Endometrial microvascular endothelial cells (primary cell): ENCODE results near the gene RNU1-2. TPM values are rescaled to one million over a fixed set of nuclear protein-coding genes. Genes with fewer than 3 reads are reported as not detected.
"Not testable (repeated sequence)": the region's sequence is repeated elsewhere in the genome, so short reads cannot be mapped to it uniquely, and the experiment has no call there.

Source experiments
- in situ Hi-C: cut with HindIII; loops from 2 replicates; pipeline ENCODE4 v1.10.0; 2017; ENCODE audit warnings: low sequenced_read_pairs, low pct_unique_long_range_greater_than_20kb; ENCODE audit errors: inconsistent ontology term
- total RNA-seq: library from RNA; depleted of rRNA; stranded (reverse); fragments of >200 nt; gene quantifications from one replicate; pipeline ENCODE4 v1.2.3, GENCODE V29; 2015; ENCODE audit errors: inconsistent ontology term

RNU1-2 gene
- total RNA-seq, 1 donor from 2014 or later, result not detected

DNA sequence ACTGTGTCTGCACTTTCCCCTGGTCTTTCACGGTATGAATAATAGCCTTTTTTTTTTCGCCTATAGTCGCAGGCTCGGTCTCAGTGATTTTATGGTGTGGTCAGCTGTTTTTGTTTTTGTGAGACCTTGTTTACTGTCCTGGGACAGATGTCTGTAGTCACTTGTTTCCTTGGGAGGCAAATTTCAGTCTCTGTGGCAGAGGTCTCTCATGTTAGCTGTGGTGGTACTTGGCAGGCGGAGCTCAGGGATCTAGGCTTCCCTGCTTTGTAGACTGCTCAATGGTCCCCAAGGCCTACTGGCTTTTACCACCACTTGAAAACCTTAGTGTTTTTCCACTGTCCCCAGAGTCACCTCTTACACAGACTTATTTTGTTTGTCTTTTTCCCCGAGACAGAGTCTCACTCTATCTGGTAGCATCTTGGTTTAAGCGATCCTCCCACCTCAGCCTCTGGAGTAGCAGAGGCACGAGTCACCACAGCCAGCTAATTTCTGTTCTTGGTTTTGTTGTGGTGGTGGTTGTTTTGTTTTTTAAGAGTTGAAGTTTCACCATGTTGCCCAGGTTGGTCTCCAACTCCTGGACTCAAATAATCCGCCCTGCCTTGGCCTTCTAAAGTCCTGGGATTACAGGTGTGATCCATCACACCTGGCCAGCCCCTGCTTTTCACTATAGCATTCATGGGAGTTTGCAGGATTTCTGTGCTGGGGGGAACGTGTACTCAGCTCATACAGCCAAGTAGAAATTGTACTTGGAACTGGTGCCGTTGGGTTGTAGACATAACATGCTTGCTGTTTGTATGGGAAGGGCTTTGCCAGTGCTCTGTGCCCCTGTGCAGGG lies 10.3 kb downstream of the RNU1-2 start:
- in situ Hi-C loops, result no loop called here

DNA sequence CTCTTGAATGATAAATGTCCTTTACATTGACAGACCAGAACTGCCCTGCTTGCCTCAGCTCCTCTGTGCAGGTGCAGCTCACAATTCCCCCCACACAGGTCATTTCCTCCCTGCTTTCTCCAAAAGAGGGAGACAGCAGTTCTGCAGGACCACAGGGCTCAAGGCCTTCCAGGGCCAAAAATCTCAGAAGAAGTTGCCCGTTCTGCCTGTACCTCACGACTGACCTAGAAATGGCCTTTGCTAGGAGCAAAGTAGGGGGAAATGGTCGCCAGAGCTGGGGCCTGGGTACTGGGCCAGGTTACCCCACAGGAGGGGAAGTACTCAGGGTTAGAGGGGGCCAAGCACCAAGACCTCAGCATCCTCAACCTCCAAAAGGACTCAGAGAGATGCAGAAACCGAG lies 11.1 kb downstream of the RNU1-2 start:
- in situ Hi-C loops, result no loop called here

DNA sequence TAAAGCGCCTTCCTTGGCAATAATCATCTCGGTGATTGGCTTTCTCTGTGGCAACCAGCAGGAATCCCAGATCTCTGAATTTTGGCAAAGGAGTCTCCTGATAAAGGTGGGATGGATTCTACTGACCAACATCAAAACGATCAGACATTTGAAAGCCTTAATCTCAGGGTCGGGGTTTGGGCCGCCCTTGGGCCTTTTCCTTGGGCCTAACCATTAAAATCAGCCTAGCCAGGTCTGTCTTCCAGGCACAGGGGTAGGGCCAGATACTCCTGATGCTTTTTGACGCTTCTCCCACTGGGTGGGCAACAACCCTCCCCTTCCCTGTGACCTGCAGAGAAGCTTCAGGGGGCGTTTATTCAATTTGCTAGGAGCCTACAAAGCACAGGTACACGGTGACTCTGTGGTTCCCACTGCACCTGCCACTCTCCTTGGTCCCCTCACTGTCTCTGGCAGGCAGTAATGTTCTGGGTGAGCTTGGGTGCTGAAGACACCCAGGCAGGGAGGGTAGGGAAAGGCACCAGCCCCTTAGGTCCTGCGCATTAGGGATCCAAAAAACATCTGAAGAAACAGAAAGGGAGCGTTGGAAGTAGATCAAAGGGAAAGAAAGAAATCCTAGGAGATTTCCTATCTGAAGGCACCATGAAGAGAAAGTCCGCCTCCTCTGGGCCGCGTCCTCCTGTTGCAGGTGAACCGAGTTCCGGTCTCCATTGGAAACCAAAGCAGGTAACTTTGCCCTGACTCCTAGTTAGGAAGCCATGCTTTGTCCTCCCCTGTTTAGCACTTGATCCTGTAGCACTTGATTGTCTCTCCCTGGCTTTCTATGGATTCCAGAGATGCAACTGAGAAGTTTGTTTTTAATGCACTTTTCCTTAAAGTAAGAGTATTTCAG lies 12.3 kb downstream of the RNU1-2 start:
- in situ Hi-C loops, result no loop called here

DNA sequence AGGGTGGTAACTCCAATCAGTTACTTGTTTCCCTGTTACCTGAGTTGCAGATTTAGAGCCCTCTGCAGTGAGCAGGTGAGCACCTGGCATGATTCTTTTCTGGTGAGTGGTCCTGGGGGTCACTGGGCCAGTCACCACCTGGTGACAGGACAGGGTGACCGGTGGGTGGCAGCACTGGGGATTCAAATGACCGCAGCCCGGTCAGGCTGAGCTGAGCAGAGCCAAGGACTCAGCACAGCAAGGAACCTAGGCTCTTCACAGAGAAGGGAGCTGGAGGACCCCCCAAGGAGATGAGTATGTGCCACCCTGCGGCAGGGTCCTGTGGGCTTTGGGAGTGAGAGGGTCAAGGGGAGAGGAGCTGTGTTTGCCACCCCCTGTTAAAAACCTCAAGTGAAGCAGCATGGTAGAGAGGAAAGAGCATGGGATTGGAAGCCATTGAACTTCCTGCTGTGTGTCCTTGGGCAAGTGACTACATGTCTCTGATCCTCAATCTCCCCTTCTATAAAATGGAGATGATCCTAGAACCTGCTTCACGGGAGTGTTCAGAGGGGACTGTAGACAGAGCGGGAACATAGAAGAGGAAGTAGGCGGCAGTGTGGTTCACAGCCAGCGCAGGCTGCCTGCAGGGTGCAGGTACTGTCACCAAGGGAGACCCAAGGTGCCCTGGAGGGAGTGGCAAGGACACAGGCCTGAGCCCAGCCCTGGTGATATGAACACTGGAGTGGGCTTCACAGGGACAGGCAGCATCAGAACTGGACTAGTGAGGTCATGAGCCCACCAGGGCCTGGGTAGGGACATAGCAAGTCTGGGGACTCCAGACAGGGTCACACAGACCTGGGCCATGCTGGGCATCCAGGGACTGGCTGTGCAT lies 16.3 kb downstream of the RNU1-2 start:
- in situ Hi-C loops, result not testable (repeated sequence)

DNA sequence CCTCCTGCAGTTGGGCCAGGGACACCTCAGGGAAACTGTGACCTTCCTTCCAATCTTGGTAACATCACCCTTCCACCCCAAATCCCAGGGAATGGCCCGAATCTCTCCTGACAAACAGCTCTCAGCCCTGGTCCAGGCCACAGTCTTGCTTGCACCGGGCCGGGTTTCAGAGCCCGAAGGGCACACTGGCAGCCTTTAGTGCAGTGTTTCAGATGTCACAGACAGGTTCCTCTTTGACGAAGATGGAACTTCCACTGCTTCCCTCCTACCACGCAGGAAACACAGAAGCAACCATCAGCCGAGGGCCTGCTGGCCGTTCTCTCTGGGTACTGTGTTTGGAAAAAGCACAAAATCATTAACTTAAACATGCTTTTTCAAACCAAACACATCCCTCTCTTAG lies 17.0 kb downstream of the RNU1-2 start:
- in situ Hi-C loops, result not testable (repeated sequence)

DNA sequence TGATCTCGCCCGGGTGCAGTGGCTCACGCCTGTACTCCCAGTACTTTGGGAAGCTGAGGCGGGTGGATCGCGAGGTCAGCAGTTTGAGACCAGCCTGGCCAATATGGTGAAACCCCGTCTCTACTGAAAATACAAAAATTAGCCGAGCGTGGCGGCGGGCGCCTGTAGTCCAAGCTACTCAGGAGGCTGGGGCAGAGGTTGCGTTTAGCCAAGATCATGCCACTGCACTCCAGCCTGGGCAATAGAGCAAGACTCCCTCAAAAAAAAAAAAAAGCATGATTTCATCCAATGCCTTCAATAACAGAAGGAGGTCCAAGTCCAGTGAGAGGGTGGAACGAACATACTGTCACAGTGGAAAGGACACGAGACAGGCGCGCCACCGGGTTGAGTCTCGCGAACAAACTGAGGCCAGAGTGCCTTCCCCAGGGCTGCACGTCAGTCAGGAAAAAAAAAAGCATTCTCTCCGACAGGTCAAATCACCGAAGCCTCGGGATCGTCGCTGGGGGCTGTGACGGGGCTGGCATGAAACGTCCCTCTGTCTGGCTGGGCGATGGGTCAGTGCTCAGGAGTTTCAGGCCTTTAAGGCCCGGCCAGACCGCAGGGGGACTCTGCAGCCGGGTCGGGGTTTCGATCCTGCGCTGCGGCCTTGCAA lies 17.5 kb downstream of the RNU1-2 start:
- in situ Hi-C loops, result no loop called here

DNA sequence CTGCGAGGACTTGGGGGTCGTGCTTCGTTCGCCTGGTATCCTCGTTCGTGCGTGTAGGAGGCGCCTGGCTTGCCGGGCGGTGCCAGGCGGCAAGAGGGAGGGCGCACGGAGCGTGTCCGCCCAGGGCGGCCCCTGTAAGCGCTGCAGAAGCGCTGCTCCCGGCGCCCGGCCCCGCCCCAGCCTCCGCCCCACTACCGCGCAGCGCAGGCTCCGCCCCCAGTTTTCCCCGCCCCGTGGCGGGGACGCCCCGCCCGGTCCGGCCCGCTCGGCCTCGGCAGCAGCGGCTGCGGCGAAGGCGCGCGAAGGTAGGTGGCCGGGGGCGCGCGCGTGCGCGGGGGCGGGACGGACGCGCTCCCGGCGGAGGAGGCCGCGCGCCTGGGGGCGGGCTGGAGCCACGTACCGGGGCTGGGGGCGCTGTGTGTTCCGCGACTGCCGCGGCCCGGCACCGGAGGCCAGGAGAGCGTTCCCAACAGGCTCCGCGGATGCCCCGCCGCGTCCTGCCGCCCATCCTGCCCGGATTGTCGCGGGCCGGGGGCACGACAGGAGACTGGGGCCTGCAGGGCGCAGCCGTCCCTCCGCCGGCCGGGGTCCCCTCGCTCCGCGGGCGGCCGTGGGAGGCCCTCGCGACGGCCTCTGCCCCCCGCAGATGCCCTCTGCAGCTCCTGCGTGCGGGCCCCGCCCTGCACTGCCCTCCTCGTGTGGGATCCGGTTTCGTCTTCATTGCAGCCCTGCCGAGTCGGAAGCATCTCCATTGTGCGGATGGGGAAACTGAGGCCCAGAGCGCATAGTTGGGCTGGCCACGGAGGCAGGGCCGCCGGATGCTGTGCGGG lies 18.3 kb downstream of the RNU1-2 start:
- in situ Hi-C loops, result no loop called here

DNA sequence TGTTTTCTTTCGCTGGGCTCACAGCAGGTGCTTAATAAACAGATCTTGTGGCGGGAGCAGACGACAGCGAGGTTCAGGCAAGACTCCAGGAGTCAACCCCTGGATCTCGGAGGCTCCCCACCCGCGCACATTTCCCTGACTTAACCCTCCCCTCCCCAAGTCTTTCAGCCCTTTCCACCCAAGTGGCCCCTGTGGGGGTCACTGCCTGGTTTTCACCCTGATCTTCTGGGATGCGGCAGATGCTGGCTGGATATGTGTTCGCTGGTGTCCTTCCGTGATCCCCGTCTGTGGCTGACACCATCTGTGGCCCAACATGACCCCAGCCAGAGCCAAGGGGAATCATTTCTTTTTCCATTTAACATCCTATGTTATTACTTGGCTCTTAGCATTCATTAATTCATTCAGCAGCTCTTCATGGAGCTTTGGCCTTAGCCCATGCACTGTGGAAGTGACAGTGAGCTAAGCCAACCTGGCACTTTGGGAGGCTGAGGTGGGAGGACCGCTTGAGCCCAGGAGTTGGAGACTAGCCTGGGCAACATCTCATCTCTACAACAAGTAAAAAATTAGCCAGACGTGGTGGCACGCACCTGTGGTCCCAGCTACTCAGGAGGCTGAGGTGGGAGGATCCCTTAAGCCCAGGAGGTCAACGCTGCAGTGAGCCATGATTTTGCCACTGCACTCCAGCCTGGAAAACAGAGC lies 19.3 kb downstream of the RNU1-2 start:
- in situ Hi-C loops, result not testable (repeated sequence)

DNA sequence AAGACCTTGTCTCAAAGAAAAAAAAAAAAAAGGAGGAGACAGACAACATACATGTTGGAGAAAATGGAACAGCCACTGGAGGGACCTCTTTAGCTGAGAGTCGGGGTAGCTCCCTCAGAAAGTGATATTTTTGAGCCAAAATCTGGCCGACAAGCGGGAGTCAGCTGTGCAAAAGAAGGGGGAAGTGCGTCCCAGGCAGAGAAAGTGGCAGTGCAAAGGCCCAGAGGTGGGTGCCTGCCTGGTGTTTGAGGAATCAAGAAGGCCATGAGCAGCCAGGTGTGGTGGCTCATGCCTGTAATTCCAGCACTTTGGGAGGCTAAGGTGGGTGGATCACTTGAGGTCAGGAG lies 19.8 kb downstream of the RNU1-2 start:
- in situ Hi-C loops, result no loop called here

DNA sequence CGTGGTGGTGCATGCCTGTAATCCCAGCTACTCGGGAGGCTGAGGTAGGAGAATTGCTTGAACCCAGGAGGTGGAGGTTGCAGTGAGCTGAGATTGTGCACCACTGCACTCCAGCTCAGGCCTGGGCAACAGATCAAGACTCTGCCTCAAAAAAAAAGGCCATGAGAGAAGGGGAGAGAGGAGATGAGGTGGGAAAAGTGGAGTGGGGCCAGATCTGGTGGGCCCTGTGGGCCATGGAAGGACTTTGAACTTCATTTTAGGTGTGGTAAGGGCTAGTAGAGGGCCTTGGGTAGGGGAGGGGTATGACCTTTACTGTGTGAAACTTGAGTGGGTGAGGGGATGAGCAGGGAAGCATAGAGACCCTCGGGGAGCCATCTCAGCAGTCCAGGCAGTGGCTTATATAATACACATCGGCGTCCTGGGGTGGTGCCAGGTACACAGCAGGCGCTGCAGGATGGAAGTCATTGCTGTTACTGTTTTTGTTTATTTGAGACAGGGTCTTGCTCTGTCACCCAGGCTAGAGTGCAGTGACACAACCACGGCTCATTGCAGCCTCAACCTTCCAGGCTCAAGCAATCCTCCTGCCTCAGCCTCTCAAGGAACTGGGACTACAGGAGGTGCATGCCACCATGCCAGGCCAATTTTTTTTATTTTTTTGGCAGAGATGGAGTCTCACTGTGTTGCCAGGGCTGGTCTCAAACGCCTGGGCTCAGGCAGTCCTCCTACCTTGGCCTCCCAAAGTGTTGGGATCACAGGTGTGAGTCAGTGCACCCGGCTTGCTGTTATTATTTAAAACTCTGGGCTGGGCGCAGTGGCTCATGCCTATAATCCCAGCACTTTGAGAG lies 20.5 kb downstream of the RNU1-2 start:
- in situ Hi-C loops, result not testable (repeated sequence)

DNA sequence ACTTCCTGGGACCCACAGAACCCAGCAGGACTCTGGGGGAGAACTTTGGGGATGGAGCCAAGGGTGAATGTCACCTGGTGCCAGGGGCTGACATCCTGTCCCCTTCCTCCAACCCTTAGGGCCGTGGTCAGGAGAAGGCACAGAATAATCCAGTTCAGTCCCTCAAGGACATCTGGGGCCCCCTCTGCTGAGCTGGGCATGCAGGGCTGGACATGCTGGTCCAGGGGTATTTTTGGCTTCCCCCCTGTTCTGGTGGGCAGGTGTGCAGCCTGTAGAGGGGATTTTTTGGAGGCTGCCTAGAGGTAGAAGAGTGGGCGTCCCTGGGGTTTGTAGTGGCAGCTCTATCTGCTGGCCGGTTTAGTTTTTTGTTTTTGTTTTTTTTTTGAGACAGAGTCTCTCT lies 22.6 kb downstream of the RNU1-2 start:
- in situ Hi-C loops, result no loop called here

DNA sequence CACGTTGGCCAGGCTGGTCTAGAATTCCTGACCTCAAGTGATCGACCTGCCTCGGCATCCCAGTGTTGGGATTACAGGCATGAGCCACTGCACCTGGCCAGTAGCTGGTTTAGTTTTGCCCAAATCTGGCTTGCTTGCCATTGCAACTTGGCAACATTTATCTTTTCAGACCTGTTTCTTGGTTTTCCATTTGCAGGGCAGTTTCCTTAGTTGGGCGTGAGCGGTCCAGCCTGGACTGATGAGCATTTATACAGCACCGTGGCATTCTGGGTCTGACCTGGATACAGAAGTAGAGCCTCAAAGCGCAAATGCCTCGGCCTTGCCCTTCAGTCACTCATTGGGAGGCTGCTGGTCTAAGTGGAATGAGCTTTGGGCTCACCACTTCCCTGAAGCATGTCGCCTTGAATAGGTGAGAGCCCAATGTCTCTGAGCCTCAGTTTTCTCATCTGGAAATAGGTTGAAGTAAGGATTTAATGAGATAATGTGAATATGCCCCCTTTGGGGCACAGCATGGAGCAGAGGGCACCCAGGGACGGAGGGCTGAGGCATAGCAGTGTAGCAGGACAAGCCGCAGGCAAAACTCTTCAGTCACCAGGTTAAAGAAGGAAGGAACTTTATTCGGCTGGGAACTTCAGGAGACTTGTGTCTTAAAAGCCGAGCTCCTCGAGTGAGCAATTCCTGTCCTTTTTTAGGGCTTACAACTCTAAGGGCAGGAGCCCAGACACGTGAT lies 23.3 kb downstream of the RNU1-2 start:
- in situ Hi-C loops, result not testable (repeated sequence)

DNA sequence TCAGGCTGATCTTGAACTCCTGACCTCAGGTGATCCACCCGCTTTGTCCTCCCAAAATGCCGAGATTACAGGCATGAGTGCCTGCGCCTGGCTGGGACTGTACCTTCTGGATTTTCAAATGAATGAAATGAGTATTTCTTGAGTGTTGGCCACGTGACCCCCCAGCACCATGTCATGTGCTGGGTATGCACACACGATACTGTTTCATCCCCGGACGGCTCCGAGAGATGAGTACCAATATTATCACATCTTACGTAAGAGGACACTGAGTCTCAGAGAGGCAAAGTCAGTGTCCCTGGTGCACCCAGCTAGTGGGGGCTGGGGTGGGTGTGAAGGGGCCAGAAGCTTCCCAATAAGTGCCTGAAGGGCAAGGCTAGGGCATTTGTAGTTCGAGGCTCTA lies 25.2 kb downstream of the RNU1-2 start:
- in situ Hi-C loops, result no loop called here

DNA sequence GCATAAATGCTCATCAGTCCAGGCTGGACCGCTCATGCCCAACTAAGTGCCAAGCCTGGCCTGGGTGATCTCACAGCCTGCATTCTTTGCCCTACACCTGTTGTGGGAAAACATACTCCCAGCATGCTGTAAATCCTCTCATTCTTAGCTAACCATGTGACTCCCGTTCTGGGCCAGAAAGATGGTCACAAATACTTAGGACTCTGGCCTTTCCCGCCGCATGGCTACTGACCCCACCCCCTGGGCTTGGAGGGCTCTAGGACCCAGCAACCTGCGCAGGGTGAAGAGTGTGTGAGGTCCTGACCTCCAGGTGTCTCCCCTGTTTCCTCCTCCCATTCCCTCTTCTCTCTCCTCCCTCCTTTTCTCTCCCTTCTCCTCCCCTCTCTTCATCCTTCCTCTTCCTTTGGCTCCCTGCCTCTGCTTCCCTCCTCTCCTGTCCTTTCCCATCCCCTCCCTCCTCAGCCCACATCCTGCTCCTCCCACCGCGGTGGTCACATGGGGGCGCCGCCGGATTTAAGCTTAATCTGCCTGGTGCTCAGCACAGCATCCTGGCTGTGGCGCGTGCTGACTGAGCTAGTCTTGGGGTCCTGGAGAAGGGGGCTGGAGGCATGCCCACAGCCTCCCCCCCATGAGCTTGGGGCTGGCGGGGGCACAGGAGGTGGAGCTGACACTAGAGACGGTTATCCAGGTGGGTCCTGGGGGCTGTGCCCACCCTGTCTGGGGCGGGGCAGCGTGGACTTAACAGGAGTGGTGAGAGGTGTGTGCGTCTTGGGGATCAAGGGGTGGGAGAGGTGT lies 25.8 kb downstream of the RNU1-2 start, which contains the start of gene CROCC:
Gene CROCC, plus strand, starts transcription at position 541 of the 795 bp plus-strand sequence. Its CDS starts 88 bp downstream, at position 629.
- in situ Hi-C loops, result no loop called here

DNA sequence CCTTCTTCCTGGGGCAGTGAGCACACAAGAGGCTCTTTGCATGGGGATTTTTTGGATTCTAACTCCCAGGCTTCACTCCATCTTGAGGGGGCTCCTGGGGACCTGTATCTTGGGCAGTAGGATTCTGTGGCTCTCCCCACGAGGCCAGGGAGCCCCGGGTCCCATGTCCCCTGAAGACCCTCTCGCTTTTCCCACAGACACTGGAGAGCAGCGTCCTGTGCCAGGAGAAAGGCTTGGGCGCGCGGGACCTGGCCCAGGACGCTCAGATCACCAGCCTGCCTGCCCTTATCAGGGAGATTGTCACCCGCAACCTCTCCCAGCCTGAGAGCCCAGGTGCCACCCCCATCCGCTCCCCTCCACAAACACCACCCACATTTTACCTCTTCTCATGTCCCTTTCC lies 26.7 kb downstream of the RNU1-2 start:
- in situ Hi-C loops, result no loop called here
